Activated T-helper 1 cell treated with Interleukin-2 at 50 U/mL for 16 hours (primary cell): Measurements from ENCODE around the gene CXorf51A.
"Not testable (repeated sequence)": the region's sequence is repeated elsewhere in the genome, so short reads cannot be mapped to it uniquely, and the experiment has no call there.

Source experiments
- DNase-seq: peaks from one replicate; pipeline ENCODE4 v3.0.0-alpha.2; 2020; ENCODE audit warnings: low read depth

Gene CXorf51A

GRCh38 chrX:146814644-146815043 is at the start of gene CXorf51A:
Gene CXorf51A (minus strand): TSS chrX:146814744. CDS start chrX:146814723, 21 bp downstream.
- DNase-seq, result not testable (repeated sequence)

- no peak for DNase-seq
These were observed 49.0 kb upstream of the CXorf51A start for GRCh38 chrX:146863566-146863965.

GRCh38 chrX:146854281-146854680 is 39.7 kb upstream of the CXorf51A start:
- no peak for DNase-seq

GRCh38 chrX:146831994-146832393 is 17.4 kb upstream of the CXorf51A start:
- DNase-seq, result no peak

- not testable (repeated sequence) for DNase-seq
These were observed 5.1 kb downstream of the CXorf51A start, which contains the start of gene CXorf51B for GRCh38 chrX:146809471-146809870. Gene CXorf51B (plus strand): TSS chrX:146809771. CDS start chrX:146809792, 21 bp downstream.
